Measurements from ENCODE around the gene BMPR1A. TPM values are rescaled to one million over a fixed set of nuclear protein-coding genes. Genes with fewer than 3 reads are reported as not detected.
A peak's percentile ranks its signal among the peaks of the same experiment; 100 is the strongest.

The BMPR1A gene
- total RNA-seq, 6 experiments from 2014 or later, result 9.9 to 20.4 (median 12.4) TPM

- H3K36me3 ChIP-seq, result no peaks in the 10 kb centered on the region
- no peak for TF ChIP-seq POLR2A (IDR thresholded peaks at IDR 0.05)
- TF ChIP-seq, protein P1, sequence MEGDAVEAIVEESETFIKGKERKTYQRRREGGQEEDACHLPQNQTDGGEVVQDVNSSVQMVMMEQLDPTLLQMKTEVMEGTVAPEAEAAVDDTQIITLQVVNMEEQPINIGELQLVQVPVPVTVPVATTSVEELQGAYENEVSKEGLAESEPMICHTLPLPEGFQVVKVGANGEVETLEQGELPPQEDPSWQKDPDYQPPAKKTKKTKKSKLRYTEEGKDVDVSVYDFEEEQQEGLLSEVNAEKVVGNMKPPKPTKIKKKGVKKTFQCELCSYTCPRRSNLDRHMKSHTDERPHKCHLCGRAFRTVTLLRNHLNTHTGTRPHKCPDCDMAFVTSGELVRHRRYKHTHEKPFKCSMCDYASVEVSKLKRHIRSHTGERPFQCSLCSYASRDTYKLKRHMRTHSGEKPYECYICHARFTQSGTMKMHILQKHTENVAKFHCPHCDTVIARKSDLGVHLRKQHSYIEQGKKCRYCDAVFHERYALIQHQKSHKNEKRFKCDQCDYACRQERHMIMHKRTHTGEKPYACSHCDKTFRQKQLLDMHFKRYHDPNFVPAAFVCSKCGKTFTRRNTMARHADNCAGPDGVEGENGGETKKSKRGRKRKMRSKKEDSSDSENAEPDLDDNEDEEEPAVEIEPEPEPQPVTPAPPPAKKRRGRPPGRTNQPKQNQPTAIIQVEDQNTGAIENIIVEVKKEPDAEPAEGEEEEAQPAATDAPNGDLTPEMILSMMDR (IDR thresholded peaks at IDR 0.05), result peak; percentile 75 to 88 (median 86)
- intact Hi-C loops (cut with DNase I), result no loop called here
- ATAC-seq (peak; percentile 65 to 81 (median 72)), DNase-seq (peak in 2 of 3 donors; percentile 49 to 57)
- no peak overlapping the region for H3K4me3 ChIP-seq
- H3K27me3 ChIP-seq, result no peaks in the 10 kb centered on the region
- no peaks in the 10 kb centered on the region for H3K9me3 ChIP-seq
- WGBS (ENCODE audit: insufficient coverage, low coverage, low lambda C conversion rate, missing lambda C conversion rate), result 43% methylated on average over 8 of the region's 37 CpGs
- no peak overlapping the region for H3K27ac ChIP-seq
- peaks cover 0 to 5% (median 2%) of the 10 kb centered on the region in 4 donors for H3K4me1 ChIP-seq
Measured at GRCh38 chr10:86960003-86960862, 203.8 kb downstream of the BMPR1A start.

DNA sequence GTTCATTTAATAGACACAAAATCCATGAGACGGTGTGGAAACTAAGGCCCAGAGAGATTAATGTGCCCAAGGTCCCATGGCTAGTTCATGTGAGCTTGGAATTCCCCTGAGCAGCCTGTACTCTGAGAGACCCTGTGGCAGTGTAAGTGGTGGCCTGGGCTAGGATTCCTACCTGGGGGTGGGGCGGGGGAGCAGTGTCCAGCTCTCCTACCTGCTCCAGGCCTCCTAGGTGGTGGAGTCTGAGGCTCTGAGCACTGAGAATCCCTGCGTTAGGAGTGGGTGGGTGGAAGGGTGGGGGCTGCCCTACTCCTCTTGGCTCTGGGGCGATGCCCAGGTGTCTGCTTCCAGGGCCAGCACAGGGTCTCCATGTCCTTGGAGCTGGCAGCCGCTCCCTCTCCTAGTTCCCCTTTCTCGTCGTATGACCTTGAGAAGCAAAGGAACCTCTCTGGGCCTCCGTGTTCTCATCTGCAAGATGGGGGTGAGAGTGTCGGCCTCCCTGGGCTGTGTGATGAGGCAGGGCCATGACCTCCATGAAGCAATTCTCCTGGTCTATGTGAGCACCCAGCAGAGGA lies 204.5 kb downstream of the BMPR1A start:
- H3K27ac ChIP-seq, result no peak overlapping the region
- ATAC-seq (no peak), DNase-seq (peak in 2 of 3 donors; percentile 28 to 36)
- WGBS (ENCODE audit: insufficient coverage, low coverage, low lambda C conversion rate, missing lambda C conversion rate), result 30% methylated on average over 2 of the region's 9 CpGs
- no peaks in the 10 kb centered on the region for H3K27me3 ChIP-seq
- intact Hi-C loops (cut with DNase I), result no loop called here
- no peaks in the 10 kb centered on the region for H3K9me3 ChIP-seq
- TF ChIP-seq, protein P1 (IDR thresholded peaks at IDR 0.05), result no peak
- no peak for TF ChIP-seq POLR2A (IDR thresholded peaks at IDR 0.05)
- H3K4me1 ChIP-seq, result peaks cover 0 to 5% (median 2%) of the 10 kb centered on the region in 4 donors
- H3K4me3 ChIP-seq, result no peak overlapping the region
- H3K36me3 ChIP-seq, result no peaks in the 10 kb centered on the region

DNA sequence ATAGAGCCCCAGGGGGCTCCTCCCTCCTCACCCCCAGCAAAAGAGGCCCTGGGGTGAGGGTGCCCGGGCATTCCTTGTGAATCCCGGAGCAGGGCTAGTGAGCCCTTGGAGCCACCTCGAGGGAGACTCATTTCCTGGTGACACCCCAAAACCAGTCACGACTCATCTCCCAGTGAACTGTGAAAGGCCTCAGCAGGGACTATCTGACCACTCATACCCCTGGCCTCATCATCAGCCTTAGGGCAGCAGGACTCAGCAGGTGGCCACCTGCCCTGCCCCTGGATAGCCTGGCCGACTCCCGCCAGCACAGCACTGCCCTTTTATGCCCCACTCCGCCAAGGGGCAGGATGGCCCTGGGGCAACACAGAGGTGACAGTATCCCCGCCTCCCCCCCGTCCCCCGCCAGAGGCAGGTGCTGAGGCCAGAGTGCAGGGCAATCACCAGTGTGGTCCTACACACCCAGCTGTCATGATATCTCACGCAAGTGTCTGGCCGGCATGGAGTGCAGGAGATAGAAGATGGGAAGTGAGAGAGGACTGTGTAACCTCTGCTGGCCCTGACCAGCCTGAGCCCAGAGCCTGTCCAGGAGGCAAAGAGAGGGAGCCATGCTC lies 205.2 kb downstream of the BMPR1A start:
- intact Hi-C loops (cut with DNase I), result no loop called here
- Histone ChIP-seq H3K9me3 (no peaks in the 10 kb centered on the region), H3K4me3 (no peak overlapping the region), H3K27me3 (no peaks in the 10 kb centered on the region), H3K4me1 (peaks cover 0 to 5% (median 2%) of the 10 kb centered on the region in 4 donors), H3K27ac (no peak overlapping the region), H3K36me3 (no peaks in the 10 kb centered on the region)
- ATAC-seq (no peak), DNase-seq (peak in 2 of 3 donors; percentile 38 to 39)
- no peak for TF ChIP-seq POLR2A (IDR thresholded peaks at IDR 0.05)
- TF ChIP-seq, protein P1 (IDR thresholded peaks at IDR 0.05), result no peak
- WGBS (ENCODE audit: insufficient coverage, low coverage, low lambda C conversion rate, missing lambda C conversion rate), result 80% methylated on average over 1 of the region's 12 CpGs

GRCh38 chr10:86962136-86962980 lies 205.9 kb downstream of the BMPR1A start:
- DNase-seq, result peak in 2 of 3 donors; percentile 28 to 29
- H3K9me3 ChIP-seq, result no peaks in the 10 kb centered on the region
- no peaks in the 10 kb centered on the region for H3K36me3 ChIP-seq
- no peak for ATAC-seq
- 73% methylated on average over 2 of the region's 7 CpGs for WGBS (ENCODE audit: insufficient coverage, low coverage, low lambda C conversion rate, missing lambda C conversion rate)
- intact Hi-C loops (cut with DNase I), result no loop called here
- no peak overlapping the region for H3K4me3 ChIP-seq
- TF ChIP-seq POLR2A (IDR thresholded peaks at IDR 0.05), result no peak
- TF ChIP-seq, protein P1 (IDR thresholded peaks at IDR 0.05), result no peak
- H3K27me3 ChIP-seq, result no peaks in the 10 kb centered on the region
- H3K27ac ChIP-seq, result no peak overlapping the region
- H3K4me1 ChIP-seq, result peaks cover 0 to 5% (median 2%) of the 10 kb centered on the region in 4 donors

Measured in right lobe of liver (tissue), 6 donors.